SK-N-SH (cell line): ENCODE measurements around the gene UBE2G1.

Experiments
- CHD2 ChIP-seq: fragments of 150-350 bp; IDR thresholded peaks from 2 replicates; pipeline ENCODE4 v1.6.1; 2018; ENCODE audit warnings: low read length; ENCODE audit not compliant: partially characterized antibody
- ELF1 ChIP-seq: IDR thresholded peaks from 2 replicates; pipeline ENCODE4 v1.4.0; 2012
- EP300 ChIP-seq, 2 experiments: IDR thresholded peaks; 2 replicates each; pipeline versions ENCODE4 v1.4.0 to v1.6.1; 2012; ENCODE audit warnings: borderline replicate concordance in 1 of 2, low read depth in 1 of 2, low read length in 1 of 2
- EZH2phosphoT487 ChIP-seq: fragments of 200-600 bp; sonication (generic); IDR thresholded peaks from 2 replicates; pipeline ENCODE4 v1.6.1; 2017; ENCODE audit warnings: low read depth, mixed run types, mild to moderate bottlenecking, antibody characterized with exemption, moderate library complexity, borderline replicate concordance
- GABPA ChIP-seq: IDR thresholded peaks from 2 replicates; pipeline ENCODE4 v1.4.0; 2012; ENCODE audit warnings: low read depth, mild to moderate bottlenecking
- GATA2 ChIP-seq: sonication (generic); formaldehyde crosslinking; IDR thresholded peaks from 2 replicates; pipeline ENCODE4 v1.5.0; 2020; ENCODE audit warnings: mild to moderate bottlenecking, missing genetic modification reagents
- NRF1 ChIP-seq: IDR thresholded peaks from 2 replicates; pipeline ENCODE4 v1.6.1; 2012; ENCODE audit warnings: low read depth, mild to moderate bottlenecking, low read length
- POLR2AphosphoS5 ChIP-seq: IDR thresholded peaks from 2 replicates; pipeline ENCODE4 v1.6.1; 2012; ENCODE audit warnings: low read depth, low read length
- RAD21 ChIP-seq: IDR thresholded peaks from 2 replicates; pipeline ENCODE4 v1.6.1; 2012; ENCODE audit warnings: mild to moderate bottlenecking, low read length
- SMC3 ChIP-seq: IDR thresholded peaks from 2 replicates; pipeline ENCODE4 v1.6.1; 2012; ENCODE audit warnings: low read depth, low read length, improper control_type of control experiment
- TF ChIP-seq, protein P1 (sequence below): fragments of 150-350 bp; IDR thresholded peaks from 2 replicates; pipeline ENCODE4 v1.6.1; 2016; ENCODE audit warnings: mild to moderate bottlenecking, low read depth, low read length

DNA sequence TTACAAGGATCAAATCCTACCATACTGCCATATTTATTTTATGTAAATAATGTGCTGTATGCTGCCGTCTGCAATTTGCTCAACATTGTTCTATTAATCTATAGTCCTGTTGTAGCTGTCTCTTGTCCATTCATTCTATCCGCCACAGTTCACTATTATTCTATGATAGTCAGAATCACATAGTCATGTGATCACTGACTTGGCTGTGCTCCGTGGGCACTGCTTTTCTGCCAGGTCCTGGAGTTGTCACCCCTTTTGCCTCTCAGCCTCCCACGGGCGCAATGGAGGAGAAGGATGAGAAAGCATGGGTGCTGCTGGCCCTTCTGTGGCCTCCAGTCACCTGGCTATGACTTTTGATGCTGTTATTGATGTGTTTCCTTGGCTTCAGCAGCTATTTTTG lies 65.4 kb downstream of the UBE2G1 start:
- TF ChIP-seq GABPA, result no peak
- no peak for TF ChIP-seq EZH2phosphoT487
- TF ChIP-seq, protein P1, sequence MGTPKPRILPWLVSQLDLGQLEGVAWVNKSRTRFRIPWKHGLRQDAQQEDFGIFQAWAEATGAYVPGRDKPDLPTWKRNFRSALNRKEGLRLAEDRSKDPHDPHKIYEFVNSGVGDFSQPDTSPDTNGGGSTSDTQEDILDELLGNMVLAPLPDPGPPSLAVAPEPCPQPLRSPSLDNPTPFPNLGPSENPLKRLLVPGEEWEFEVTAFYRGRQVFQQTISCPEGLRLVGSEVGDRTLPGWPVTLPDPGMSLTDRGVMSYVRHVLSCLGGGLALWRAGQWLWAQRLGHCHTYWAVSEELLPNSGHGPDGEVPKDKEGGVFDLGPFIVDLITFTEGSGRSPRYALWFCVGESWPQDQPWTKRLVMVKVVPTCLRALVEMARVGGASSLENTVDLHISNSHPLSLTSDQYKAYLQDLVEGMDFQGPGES, result no peak
- no peak for TF ChIP-seq RAD21
- TF ChIP-seq NRF1, result no peak
- no peak for TF ChIP-seq EP300 (IDR thresholded peaks at IDR 0.05; ENCODE audit: borderline replicate concordance in 1 of 2, low read depth in 1 of 2, low read length in 1 of 2)
- no peak for TF ChIP-seq POLR2AphosphoS5
- TF ChIP-seq GATA2 (CRISPR knock-in tag), result no peak
- TF ChIP-seq ELF1, result no peak
- TF ChIP-seq CHD2, result no peak
- no peak for TF ChIP-seq SMC3
